K562 (cell line): ENCODE measurements around the gene RHOF. TPM values are rescaled to one million over a fixed set of nuclear protein-coding genes. Genes with fewer than 3 reads are reported as not detected.

Experiments used
- ATAC-seq: fragments of 200-7000 bp; cut with Tn5 transposase; 3 replicates; pipeline ENCODE4 v1.9.1; 2020; ENCODE audit warnings: moderate library complexity
- BruUV-seq: library from RNA; stranded (reverse); fragments of 400-500 nt; replicated peaks from 2 replicates; lab custom pipeline; 2021; lab: Mats Ljungman, UMichigan
- CTCF ChIA-PET: fragments of 300-600 bp; formaldehyde crosslinking; extraction: SDS; loops from one replicate; lab custom pipeline; 2021; ENCODE audit warnings: low intra/inter-chr PET ratio; lab: Yijun Ruan, JAX
- POLR2A ChIA-PET: fragments of 300-600, 350-650 bp; sonication (Branson Sonifier 250); formaldehyde crosslinking; extraction: SDS; loops from one replicate; lab custom pipeline; 2021; ENCODE audit warnings: antibody characterized with exemption, inconsistent platforms; lab: Yijun Ruan, JAX
- DNase-seq, 4 experiments: peaks; one replicate each; pipeline versions ENCODE4 v3.0.0 to v3.0.0-alpha.2; 2011 to 2018; ENCODE audit warnings: low spot score in 3 of 4, mixed read lengths in 3 of 4; ENCODE audit errors: extremely low read depth in 1 of 4
- FAIRE-seq: peaks from 2 replicates; lab custom pipeline; 2011; peaks lifted over from hg19 to GRCh38; lab: Jason Lieb, UNC
- H2AFZ ChIP-seq: 2 replicates; pipeline ENCODE4 v1.6.0; 2011; ENCODE audit warnings: low read depth, low read length, control low read depth, inconsistent platforms
- H3K27ac ChIP-seq: fragments of 200-600 bp; 3 replicates; pipeline ENCODE4 v1.8.0; 2011; ENCODE audit warnings: low read depth, mild to moderate bottlenecking, control low read depth, inconsistent platforms, low read length, moderate library complexity, mixed read lengths; ENCODE audit errors: extremely low read depth
- H3K27me3 ChIP-seq, 2 experiments: fragments of 300-600 bp in 1 of 2; 2 replicates in 1 of 2; 3 replicates in 1 of 2; pipeline versions ENCODE4 v1.6.0 to v1.8.0; 2011; ENCODE audit warnings: inconsistent platforms in 2 of 2, low read length in 2 of 2, mild to moderate bottlenecking in 1 of 2, mixed read lengths in 1 of 2, moderate library complexity in 1 of 2; ENCODE audit not compliant: control insufficient read depth in 2 of 2, insufficient read depth in 2 of 2
- H3K36me3 ChIP-seq: fragments of 300-600 bp; 3 replicates; pipeline ENCODE4 v1.8.0; 2011; ENCODE audit warnings: mild to moderate bottlenecking, low read length, inconsistent platforms; ENCODE audit not compliant: control insufficient read depth, insufficient read depth
- H3K4me1 ChIP-seq, 2 experiments: fragments of 200-600 bp in 1 of 2; replicated peaks in 1 of 2; 2 replicates in 1 of 2; 3 replicates in 1 of 2; pipeline versions ENCODE4 v1.5.1 to v1.8.0; 2011; ENCODE audit warnings: inconsistent platforms in 2 of 2, low read length in 2 of 2, mild to moderate bottlenecking in 1 of 2, mixed read lengths in 1 of 2, moderate library complexity in 1 of 2; ENCODE audit not compliant: control insufficient read depth in 2 of 2, insufficient read depth in 2 of 2
- H3K4me2 ChIP-seq: 2 replicates; pipeline ENCODE4 v1.6.1; 2011; ENCODE audit warnings: low read length, control low read depth, inconsistent platforms, mixed read lengths; ENCODE audit not compliant: insufficient read depth
- H3K4me3 ChIP-seq: fragments of 200-600 bp; sonication (generic), shearing (Covaris generic); 2 replicates; pipeline ENCODE4 v1.5.1; 2016; ENCODE audit warnings: control low read depth, inconsistent platforms
- H3K79me2 ChIP-seq: fragments of 200-600 bp; 3 replicates; pipeline ENCODE4 v1.8.0; 2011; ENCODE audit warnings: low read length, inconsistent platforms; ENCODE audit not compliant: control insufficient read depth, insufficient read depth
- H3K9ac ChIP-seq, 2 experiments: 2 replicates each; pipeline versions ENCODE4 v1.6.0 to v1.6.1; 2011; ENCODE audit warnings: low read depth in 2 of 2, low read length in 2 of 2, control low read depth in 1 of 2, inconsistent platforms in 1 of 2, mild to moderate bottlenecking in 1 of 2, mixed read lengths in 1 of 2; ENCODE audit not compliant: insufficient read depth in 1 of 2
- H3K9me1 ChIP-seq: one replicate; pipeline ENCODE4 v1.6.0; 2011; ENCODE audit warnings: inconsistent platforms, mild to moderate bottlenecking, low read length, moderate library complexity; ENCODE audit not compliant: control insufficient read depth, insufficient read depth
- H3K9me3 ChIP-seq: replicated peaks from 2 replicates; pipeline ENCODE4 v1.5.1; 2011; ENCODE audit warnings: low read depth, low read length, inconsistent platforms; ENCODE audit not compliant: control insufficient read depth, insufficient read depth
- H4K20me1 ChIP-seq: replicated peaks from 2 replicates; pipeline ENCODE4 v1.6.1; 2011; ENCODE audit warnings: low read length, inconsistent platforms, mixed read lengths; ENCODE audit not compliant: control insufficient read depth, insufficient read depth
- ARID1B ChIP-seq: fragments of 450-650 bp; IDR thresholded peaks from 2 replicates; pipeline ENCODE4 v1.6.1; 2016; ENCODE audit warnings: antibody characterized with exemption, mild to moderate bottlenecking, inconsistent platforms
- CBFA2T2 ChIP-seq: fragments of 450-650 bp; conservative IDR thresholded peaks from 2 replicates; pipeline ENCODE4 v1.6.1; 2017; ENCODE audit warnings: mild to moderate bottlenecking
- COPS2 ChIP-seq: fragments of 450-650 bp; conservative IDR thresholded peaks from 2 replicates; pipeline ENCODE4 v1.6.1; 2016; ENCODE audit warnings: mild to moderate bottlenecking, moderate library complexity
- DACH1 ChIP-seq: fragments of 450-650 bp; IDR thresholded peaks from 2 replicates; pipeline ENCODE4 v1.6.1; 2018; ENCODE audit not compliant: partially characterized antibody
- NCOA6 ChIP-seq: fragments of 450-650 bp; IDR thresholded peaks from 2 replicates; pipeline ENCODE4 v1.6.1; 2017; ENCODE audit warnings: mild to moderate bottlenecking
- PURB ChIP-seq: sonication (generic); formaldehyde crosslinking; IDR thresholded peaks from 2 replicates; pipeline ENCODE4 v1.9.0; 2021; ENCODE audit warnings: low read depth, mild to moderate bottlenecking, missing genetic modification reagents
- SAFB ChIP-seq: fragments of 200-400 bp; formaldehyde crosslinking; IDR thresholded peaks from 2 replicates; pipeline ENCODE4 v1.6.1; 2017; ENCODE audit warnings: low read depth, low read length, borderline replicate concordance
- ZBED1 ChIP-seq: IDR thresholded peaks from 2 replicates; pipeline ENCODE4 v1.6.1; 2014
- ZC3H4 ChIP-seq: sonication (generic); formaldehyde crosslinking; IDR thresholded peaks from 2 replicates; pipeline ENCODE4 v1.9.0; 2021; ENCODE audit warnings: missing genetic modification reagents, borderline replicate concordance
- ZNF134 ChIP-seq: fragments of 250-450 bp; sonication (Bioruptor Pico); conservative IDR thresholded peaks from 2 replicates; pipeline ENCODE4 v1.4.0; 2020
- ZNF280A ChIP-seq: fragments of 450-650 bp; IDR thresholded peaks from 2 replicates; pipeline ENCODE4 v1.6.1; 2018; ENCODE audit warnings: mild to moderate bottlenecking, low read depth; ENCODE audit not compliant: partially characterized antibody
- ZNF780A ChIP-seq: fragments of 250-450 bp; sonication (Bioruptor Pico); IDR thresholded peaks from 2 replicates; pipeline ENCODE4 v1.5.0; 2021; ENCODE audit warnings: mild to moderate bottlenecking
- WGBS: fragments of 100-300 bp; shearing (Covaris generic); methylation state at CpG from one replicate; pipeline ENCODE4 v1.1.6; 2016; ENCODE audit warnings: low coverage, mixed read lengths; ENCODE audit not compliant: insufficient coverage; ENCODE audit errors: missing lambda C conversion rate; 5-methylcytosine and 5-hydroxymethylcytosine counted together
- in situ Hi-C: fragments of 300-500 bp; cut with MboI; formaldehyde crosslinking; loops from 4 replicates; pipeline ENCODE4 v1.15.0; 2018; ENCODE audit warnings: inconsistent platforms, mixed read lengths
- intact Hi-C: fragments of 100-400 bp; cut with micrococcal nuclease; formaldehyde crosslinking; loops from 2 replicates; pipeline ENCODE4 v1.14.2; 2022
- polyA plus RNA-seq, 8 experiments: library from polyadenylated mRNA; depleted of rRNA in 4 of 8; stranded (reverse) in 5 of 8; unstranded in 3 of 8; fragments of >200 nt; fragmentation: Nextera tagmentation in 2 of 8; fragmentation: Illumina TruSeq in 1 of 8; extraction: Ambion mirVana in 2 of 8; extraction: Trizol in 1 of 8; gene quantifications; 2 replicates each; pipeline versions ENCODE4 v1.2.1 to v1.2.3, GENCODE V29; 2011 to 2014; ENCODE audit warnings: inconsistent platforms in 1 of 8, missing spikeins in 1 of 8
- total RNA-seq, 7 experiments: library from RNA; depleted of rRNA in 6 of 7; stranded (reverse); fragments of >200 nt in 6 of 7; fragmentation: Illumina TruSeq in 2 of 7; extraction: Trizol in 2 of 7; gene quantifications; 2 replicates each; pipeline versions ENCODE4 v1.2.1 to v1.2.3, GENCODE V29; 2011 to 2021; ENCODE audit warnings: low replicate concordance in 1 of 7
- TF ChIP-seq, protein P1 (sequence below): fragments of 250-450 bp; sonication (Bioruptor Pico); IDR thresholded peaks from 2 replicates; pipeline ENCODE4 v1.4.0; 2020; ENCODE audit warnings: mild to moderate bottlenecking, moderate library complexity, borderline replicate concordance
- TF ChIP-seq, protein P2 (sequence below): fragments of 450-650 bp; IDR thresholded peaks from 2 replicates; pipeline ENCODE4 v1.6.1; 2017; ENCODE audit warnings: antibody characterized with exemption, mild to moderate bottlenecking

RHOF gene
- total and polyA plus RNA-seq, 9 of the 15 experiments (the other 6 are each of a cell fraction or from before 2014, with no cell fraction given) = 0.13 to 10.1 (median 4.0) TPM

- TF ChIP-seq ZNF280A (no peak), SAFB (no peak), ZNF134 (CRISPR knock-in tag) (no peak), ZC3H4 (CRISPR knock-in tag) (no peak)
These were observed 23.1 kb downstream of the RHOF start (continued) for GRCh38 chr12:121770388-121770787.

DNA sequence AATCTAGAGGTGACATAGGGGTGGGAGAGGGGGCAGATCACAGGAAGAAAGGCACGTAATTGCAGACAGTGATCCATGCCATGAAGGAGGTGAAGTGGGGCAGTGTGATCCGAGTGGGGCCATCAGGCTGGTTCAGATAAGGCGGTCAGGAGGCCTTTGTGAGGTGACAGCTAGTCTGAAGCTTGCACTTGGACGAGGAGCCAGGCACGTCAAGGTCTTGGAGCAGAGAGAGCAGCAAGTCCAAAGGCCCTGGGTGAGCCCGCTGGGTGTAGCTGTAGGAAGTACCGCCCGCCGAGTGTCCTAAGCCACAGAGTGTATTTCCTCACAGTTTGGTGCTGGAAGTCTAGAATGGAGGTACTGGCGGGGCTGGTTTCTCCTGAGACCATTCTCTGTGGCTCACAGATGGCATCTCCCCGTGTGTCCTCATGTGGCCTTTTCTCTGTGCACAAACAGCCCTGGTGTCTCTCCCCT, 23.6 kb downstream of the RHOF start:
- POLR2A ChIA-PET = interaction anchor here (0.7 to 1.1 kb wide), 5 partner anchors 24 to 276 kb away, joined by 3 to 6 read pairs (median 3); no protein-coding TSS in a partner anchor
- in situ Hi-C loops = loop anchor here (5.0 kb wide), 1 partner anchor 78 kb away; no protein-coding TSS in a partner anchor
- TF ChIP-seq ZNF780A (CRISPR knock-in tag) (no peak), PURB (CRISPR knock-in tag) (no peak), ARID1B (peak; percentile 62), COPS2 (no peak), CBFA2T2 (peak; percentile 53), ZBED1 (no peak), NCOA6 (no peak), DACH1 (no peak)
- TF ChIP-seq, protein P1, sequence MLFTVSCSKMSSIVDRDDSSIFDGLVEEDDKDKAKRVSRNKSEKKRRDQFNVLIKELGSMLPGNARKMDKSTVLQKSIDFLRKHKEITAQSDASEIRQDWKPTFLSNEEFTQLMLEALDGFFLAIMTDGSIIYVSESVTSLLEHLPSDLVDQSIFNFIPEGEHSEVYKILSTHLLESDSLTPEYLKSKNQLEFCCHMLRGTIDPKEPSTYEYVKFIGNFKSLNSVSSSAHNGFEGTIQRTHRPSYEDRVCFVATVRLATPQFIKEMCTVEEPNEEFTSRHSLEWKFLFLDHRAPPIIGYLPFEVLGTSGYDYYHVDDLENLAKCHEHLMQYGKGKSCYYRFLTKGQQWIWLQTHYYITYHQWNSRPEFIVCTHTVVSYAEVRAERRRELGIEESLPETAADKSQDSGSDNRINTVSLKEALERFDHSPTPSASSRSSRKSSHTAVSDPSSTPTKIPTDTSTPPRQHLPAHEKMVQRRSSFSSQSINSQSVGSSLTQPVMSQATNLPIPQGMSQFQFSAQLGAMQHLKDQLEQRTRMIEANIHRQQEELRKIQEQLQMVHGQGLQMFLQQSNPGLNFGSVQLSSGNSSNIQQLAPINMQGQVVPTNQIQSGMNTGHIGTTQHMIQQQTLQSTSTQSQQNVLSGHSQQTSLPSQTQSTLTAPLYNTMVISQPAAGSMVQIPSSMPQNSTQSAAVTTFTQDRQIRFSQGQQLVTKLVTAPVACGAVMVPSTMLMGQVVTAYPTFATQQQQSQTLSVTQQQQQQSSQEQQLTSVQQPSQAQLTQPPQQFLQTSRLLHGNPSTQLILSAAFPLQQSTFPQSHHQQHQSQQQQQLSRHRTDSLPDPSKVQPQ (CRISPR knock-in tag) = no peak
- TF ChIP-seq, protein P2, sequence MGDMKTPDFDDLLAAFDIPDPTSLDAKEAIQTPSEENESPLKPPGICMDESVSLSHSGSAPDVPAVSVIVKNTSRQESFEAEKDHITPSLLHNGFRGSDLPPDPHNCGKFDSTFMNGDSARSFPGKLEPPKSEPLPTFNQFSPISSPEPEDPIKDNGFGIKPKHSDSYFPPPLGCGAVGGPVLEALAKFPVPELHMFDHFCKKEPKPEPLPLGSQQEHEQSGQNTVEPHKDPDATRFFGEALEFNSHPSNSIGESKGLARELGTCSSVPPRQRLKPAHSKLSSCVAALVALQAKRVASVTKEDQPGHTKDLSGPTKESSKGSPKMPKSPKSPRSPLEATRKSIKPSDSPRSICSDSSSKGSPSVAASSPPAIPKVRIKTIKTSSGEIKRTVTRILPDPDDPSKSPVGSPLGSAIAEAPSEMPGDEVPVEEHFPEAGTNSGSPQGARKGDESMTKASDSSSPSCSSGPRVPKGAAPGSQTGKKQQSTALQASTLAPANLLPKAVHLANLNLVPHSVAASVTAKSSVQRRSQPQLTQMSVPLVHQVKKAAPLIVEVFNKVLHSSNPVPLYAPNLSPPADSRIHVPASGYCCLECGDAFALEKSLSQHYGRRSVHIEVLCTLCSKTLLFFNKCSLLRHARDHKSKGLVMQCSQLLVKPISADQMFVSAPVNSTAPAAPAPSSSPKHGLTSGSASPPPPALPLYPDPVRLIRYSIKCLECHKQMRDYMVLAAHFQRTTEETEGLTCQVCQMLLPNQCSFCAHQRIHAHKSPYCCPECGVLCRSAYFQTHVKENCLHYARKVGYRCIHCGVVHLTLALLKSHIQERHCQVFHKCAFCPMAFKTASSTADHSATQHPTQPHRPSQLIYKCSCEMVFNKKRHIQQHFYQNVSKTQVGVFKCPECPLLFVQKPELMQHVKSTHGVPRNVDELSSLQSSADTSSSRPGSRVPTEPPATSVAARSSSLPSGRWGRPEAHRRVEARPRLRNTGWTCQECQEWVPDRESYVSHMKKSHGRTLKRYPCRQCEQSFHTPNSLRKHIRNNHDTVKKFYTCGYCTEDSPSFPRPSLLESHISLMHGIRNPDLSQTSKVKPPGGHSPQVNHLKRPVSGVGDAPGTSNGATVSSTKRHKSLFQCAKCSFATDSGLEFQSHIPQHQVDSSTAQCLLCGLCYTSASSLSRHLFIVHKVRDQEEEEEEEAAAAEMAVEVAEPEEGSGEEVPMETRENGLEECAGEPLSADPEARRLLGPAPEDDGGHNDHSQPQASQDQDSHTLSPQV = peak; percentile 71

More for the DNA sequence above, 23.6 kb downstream of the RHOF start:
- Histone ChIP-seq H3K4me2 (peak overlapping the region; percentile 31; the same call in 1 of the 2 replicates), H3K4me3 (no peak overlapping the region), H3K4me1 (peaks cover 18 to 47% of the 10 kb centered on the region in 2 experiments; a peak in 4 of 5 replicates), H3K36me3 (peaks cover 20% of the 10 kb centered on the region; the same call in 2 of the 3 replicates), H3K9me3 (no peaks in the 10 kb centered on the region), H3K79me2 (no peaks in the 10 kb centered on the region), H3K27ac (peak overlapping the region; percentile 36; the same call in 1 of the 3 replicates), H3K9me1 (no peaks in the 10 kb centered on the region), H3K9ac (peak overlapping the region; percentile 40 to 85; a peak in 3 of 4 replicates), H2AFZ (no peak overlapping the region), H4K20me1 (no peaks in the 10 kb centered on the region), H3K27me3 (no peaks in the 10 kb centered on the region)
- intact Hi-C loops = no loop called here
- ATAC-seq = peak; percentile 56
- CTCF ChIA-PET = interaction anchor here (5.1 kb wide), 1 partner anchor 72 kb away, joined by 82 read pairs; no protein-coding TSS in a partner anchor
- 44% methylated on average over 11 of the region's 11 CpGs for WGBS
- DNase-seq = peak in 3 of 4 experiments; percentile 31 to 67 (median 58)
- no TSS peak for BruUV-seq
- peak; percentile 77 for FAIRE-seq
